ENCODE data around the gene STARD8.

The STARD8 gene

DNA sequence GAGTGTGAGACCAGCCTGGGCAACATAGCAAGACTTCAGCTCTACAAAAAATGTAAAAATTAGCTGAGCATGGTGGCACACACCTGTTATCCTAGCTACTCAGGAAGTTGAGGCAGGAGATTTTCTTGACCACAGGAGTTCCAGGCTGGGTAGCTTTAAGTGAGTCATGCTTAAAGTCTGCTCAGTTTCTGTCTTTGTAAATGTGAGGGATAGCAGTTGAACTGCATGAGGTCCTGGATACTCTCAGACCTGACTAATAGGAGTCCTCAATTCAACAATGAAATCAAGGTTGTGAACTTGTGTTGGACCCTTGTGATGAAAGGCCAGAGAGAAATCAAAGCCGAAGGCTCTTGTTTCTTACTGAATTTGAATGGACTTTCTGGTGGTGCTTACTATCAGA lies 45.2 kb downstream of the STARD8 start:
- DNase-seq, result no peak

DNA sequence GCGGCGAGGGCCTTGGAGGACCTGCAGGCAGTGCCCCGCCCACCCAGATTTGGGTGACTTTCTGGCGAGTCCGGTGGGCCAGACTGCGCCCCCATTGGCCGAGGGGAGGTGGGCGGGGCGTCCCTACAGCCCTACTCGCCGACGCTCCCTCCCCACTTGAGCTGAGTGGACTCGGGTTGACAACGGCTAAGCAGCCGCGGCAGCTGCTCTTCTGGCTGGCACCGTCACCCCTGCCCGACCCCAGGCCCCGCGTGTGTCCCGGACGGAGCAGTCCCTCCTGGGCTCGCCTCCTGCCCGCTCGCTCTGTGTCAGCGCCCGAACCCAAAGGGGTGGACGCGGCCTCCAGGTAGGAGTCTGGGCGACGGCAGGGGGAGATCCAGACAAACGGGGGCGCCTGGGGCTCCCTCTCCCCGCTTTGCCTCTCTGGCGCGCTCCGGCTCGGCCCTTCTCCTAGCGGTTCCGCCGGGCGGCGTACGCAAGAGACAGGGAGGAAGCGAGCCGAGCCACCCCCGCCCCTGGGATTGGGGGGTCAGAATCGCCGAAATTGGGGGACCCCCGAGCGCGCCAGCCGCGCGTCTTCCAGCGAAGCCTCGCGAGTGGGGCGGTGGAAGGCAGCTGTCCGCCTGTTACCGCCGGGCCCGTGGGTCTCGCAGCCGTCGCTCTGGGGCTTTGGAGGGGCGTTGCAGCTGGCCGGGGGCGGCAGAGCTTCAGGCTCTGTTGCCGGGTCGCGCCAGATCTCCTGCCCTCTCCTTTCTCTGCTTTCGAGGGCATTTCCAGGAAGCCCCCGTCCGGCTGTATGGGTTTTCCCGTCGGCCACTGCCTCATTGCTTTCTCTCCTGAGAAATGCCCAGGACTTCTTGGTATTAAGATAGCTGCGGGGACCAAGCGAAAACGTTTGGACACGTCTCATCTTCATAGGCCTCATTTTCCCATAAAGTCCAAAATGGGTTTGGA lies 46.3 kb downstream of the STARD8 start:
- peak; percentile 14 for DNase-seq

DNA sequence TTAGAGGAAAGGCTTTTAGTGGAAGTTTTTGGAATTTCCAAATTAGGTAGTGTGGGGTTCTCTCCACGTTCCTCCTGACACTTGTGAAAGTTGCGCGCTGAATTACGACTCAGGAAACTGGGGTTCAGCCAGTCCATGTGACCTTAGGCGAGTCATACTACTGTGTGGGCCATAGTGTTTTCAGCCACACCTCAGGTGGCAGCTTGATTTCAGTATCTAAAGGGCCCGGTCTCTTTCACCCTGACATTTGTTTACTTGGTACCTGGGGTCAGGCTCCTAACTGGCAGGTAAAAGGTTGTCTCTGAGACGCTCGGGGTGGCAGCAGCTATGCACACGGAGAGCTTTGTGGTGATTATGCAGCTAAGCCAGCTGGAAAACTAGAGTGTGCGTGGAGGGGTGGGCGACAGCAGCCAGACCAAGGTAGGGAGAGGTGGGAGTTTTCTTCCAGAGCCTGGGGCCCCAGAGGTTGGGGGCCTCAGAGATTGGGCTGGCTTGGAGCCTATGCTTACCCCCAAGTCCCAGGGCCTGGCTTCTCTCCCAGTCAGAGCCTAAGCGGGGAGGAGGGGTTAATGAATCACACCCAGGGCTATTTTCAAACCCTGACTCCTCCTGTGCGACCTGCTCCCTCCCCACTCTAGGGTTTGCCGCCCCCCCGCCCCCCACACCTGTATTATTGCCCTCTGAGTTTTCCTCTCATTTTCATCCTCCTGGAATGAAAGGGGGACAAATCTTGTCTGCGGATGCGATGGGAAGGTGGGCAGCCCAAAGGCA lies 47.2 kb downstream of the STARD8 start:
- no peak for DNase-seq

DNA sequence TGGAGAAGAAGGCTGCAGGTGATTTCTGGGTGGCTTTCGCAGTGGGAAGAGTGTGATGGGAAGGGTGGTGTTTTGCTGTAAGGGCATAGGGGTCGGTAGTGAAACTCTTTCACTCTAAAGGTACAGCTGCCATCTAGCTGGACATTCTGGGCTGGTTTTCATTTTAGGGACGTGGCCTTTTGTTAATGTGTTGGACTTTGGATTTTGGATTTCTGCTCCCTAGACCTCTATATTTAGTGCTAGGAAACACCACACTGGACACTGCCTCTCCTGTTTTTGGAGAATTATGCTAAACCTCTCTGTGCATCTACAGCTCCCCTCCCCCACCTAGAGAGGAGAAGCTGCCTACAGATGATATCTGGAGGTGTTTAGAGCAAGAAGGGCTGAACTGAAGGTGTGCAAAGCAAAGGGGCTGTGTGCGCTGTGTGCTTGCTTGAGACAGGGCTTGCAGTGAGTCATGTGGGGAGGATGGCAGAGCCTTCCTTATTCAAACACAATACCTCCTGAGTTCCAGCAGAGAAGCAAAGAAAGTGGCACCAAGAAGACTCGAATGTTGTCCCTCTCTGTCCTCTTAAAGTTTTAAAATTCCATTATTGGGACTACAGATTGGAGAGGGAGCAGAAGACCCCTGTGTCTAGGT lies 47.9 kb downstream of the STARD8 start:
- DNase-seq, result no peak

DNA sequence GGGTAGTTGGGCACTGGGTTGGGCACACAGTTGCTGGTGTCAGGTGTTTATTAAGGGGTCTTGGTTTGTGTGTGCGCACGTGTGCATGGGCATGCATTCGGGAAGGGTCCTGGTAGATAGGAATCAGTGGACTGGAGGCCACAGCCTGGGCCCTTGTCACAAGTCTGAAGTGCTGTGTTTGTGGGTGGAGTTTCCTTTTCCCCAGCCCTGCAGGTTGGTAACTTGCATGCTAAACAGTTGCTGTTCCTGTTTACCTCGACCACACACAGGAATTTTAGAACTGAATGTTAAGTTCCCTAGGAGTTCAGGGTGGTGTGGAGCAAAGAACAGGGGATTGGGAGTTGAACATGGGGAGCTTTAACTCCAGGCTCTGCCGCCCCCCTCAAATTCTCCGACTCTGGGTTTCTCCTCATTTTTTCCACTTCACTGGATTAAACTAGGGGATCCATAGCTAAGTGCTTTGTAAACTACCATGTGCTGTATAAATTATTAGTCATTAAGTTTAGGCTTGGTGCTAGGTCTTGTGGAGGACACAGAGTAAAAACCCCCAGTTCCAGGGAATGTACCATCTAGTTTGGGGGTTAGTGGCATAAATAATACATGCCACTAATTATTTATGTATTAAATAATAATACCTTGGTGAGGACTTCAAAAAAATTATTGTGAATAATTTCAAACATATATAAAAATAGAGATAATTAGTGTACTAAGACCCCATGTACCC lies 49.0 kb downstream of the STARD8 start:
- DNase-seq, result no peak

DNA sequence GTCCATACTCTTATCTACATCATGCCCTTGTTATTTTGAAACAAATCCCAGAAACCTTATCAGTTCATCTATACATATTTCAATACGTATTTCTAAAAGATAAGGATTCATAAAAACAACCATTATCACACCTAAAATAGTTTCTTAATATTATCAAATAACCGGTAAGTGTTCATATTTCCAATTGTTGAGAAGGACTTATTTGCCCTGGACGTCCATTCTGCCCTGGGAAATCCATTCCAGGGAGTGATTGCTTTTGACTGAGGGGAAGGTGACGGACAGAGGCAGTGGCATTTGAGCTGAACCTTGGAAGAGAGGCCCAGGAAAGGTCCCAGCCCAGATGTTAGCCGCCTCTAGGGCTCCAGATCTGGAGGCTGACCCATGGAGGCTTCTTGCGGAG lies 49.6 kb downstream of the STARD8 start:
- no peak for DNase-seq

DNA sequence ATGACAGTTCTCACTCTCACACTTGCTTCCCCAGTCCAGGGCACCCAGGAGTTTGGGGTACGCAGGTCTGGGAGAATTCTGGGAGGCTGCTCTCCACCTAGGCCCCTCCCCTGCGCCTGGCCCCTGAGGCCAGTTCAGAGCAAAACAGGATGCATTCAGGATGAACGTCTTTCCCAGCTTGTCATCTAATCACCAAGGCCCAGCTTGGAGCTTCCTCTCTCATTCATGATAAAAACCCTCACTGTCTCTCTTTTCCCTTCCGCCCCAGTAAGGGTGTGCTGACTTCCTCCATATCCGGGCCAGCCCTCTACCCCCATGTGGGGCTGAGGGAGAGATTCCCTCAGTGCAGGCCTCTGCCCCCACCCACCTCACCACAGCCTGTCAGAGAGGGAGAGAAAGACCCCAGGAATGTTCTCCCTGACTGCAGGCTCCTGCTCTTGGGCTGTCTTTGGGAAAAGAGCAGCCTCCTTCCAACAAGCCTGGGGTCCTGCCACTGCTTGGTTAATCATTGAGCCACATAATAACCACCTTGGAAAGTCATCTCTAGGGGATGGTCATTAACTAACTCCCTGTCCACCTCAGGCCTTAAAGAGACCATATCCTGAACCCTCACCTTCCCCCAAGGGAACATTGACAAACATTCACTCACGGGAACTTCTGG lies 50.1 kb downstream of the STARD8 start:
- DNase-seq, result no peak

DNA sequence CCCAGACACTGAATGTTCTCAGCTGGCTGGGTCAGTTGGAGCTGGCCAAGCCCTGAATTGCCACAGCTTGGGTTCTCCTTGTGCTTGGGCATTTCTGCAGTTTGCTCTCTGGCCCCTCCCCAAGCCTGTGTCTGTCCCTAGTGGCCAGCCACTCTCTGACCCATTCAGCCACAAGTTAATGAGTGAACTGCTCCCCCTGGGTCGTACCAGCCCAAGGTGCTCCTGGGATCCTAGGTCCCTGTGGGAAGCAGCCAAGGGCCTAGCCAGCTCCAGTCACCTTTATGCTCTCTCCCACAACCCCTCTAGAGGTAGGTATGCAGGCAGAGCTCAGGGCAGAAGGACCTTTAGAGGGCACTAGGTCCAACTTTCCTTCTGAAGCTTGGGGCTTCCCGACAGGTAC lies 51.5 kb downstream of the STARD8 start:
- DNase-seq, result no peak

DNA sequence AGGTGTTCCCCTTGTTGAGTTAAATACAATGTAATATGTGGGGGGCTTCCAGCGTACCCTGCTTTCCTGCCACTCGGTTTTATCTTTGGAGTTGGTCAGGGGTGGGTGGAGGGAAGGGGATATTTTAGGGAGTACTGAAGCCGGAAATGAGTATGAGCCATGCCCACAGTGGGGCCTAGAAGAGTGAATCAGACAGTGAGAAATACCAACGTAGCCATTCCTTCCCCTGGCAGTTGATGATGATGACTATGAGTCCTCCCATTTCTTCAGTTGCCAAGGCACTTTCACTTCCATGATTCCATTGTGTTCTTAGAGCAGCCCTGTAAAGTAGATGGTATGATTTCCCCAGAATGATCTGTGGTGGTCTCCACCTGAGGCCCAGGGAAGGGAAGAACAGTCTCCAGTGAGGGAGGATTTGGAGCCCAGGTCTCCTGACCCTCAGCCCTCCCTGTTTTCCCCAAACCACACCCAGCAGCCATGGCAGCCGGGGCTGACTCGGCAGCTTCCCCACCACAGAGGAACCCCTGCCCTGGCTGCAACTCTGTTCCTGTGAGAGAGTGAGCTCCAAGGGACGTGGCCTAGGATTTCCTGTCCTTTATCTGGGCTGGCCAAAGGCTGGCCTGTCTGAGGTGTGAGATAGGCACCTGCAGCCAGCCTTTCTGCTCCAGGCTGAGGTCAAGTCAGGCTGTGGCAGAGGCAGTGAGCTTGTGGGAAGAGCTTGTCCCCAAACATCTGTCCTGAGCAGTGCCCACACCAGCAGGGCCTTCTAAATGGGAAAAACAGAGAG lies 52.7 kb downstream of the STARD8 start:
- DNase-seq, result no peak

DNA sequence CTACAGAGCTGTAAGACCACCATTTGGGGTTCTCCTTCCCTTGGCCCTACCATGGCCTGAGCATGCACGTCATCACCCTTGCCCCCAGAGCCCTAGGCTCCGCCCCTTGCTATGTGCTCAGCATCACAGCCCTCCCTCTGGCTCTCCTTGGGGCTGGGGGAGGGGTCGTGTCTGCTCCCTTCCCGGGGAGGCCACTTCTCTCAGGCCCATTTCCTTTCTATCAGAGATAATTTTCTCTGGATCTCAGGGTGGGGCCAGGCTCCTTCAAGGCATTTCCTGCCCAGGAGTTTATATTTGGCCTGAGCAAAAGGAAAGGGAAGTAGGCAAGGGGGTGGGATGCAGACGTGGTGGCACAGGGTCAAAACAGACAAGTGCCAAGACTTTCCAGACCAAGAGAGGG lies 55.9 kb downstream of the STARD8 start:
- no peak for DNase-seq

DNA sequence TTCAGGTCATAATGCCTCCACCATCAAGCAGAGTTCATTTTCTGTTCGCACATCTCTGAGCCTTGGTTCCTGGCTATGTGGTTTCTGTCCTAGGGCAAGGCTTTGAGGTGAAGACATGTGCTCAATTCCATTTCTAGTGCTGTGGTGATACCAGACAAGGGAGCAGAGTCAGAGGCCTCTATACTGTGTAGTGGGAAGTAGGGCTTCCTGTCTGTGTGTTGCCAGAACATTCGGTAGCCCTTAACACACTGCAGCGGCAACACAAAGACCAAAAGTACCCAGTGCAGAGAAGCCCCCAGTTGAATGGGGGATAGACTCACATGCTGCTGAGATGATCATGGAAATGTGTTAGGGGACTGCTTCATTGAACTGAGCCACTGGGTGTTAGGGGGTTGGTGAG lies 56.4 kb downstream of the STARD8 start:
- DNase-seq, result no peak

DNA sequence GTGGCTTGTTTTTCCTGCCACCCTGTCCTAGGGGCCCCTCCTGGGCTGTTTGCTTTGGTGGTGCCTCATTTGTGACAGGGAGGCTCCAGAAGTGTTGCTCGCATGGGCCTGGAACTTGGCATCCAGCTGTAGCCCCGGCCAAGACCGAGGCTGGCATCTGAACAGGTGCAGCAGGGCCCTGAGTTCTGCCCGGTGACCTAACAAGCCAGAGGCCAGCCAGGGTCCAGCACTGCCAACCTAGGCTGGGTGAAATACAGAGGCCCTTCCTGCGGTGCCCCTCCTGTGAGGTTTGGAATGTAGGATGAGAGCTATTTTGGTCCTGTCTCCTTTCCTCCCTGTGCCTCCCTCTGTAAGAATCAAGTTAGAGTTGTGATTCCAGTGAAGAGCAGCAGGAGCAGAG lies 58.5 kb downstream of the STARD8 start:
- DNase-seq, result no peak

DNA sequence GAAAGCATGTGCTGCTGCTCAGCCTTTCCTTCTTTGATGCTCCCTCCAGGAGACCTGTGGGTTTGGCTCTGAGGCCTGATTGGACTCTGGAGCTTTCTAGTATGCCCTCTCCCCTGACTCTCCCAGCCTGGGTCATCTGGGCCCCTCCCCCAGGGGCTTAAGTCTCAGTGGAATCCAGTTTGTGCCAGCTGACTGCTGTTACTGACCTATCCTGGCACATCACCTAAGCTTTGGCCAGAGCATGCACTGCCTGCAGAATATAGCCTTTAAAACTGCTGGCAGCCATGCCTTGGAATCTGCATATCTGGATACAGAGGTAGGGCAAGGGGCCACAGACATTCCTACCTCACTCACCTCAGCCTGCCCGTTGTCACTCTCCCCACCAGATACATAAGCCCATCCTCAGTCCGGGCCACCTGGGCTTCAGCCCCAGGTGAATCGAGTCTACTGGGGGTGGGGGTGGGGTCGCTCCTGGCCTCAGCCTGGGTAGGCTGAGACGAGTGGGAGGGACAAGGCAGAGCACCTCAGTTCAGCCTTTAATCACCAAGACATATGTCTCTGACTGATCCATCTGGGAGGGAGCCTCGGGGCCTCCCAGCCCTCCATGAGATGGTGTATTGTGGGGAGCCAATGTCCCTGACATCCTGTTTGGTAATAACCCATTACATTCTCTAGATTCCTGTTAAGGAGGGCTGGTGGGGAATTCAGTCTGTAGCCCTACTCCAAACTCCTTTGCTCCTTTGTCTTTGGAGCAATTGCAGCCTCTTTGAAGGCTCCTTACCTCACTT lies 61.2 kb downstream of the STARD8 start:
- DNase-seq, result no peak

DNA sequence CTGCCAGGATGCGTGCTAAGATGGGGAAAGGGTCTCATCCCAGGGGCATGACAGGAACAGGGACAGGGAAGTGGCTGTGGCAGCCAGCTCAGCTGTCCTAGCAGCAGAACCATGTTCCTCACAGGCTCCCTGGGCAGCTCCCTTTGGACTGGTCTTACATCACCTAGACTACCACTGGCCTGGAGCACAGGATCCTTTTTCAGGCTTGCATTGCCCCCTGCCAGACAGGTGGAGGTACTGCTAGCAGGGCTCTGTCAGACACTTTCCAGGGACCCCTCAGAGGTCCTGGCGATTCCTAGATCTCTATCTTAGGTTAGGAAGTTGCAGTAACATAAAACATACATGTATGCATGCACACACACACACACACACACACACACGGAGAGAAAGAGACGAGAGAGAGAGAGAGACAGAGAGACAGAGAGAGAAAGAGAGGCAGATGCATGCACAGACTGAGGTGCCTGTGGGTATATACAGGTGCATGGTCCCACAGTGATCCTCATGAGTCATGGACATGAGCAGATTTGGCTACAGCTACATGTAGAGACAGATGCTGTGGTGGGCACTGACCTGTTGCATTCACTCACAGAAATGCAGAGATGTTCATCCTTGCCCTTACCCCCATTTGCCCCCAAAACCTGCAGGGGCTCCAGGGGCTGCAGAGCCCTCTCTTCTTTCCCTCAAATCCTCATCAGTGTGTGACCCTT lies 63.6 kb downstream of the STARD8 start:
- DNase-seq, result no peak

DNA sequence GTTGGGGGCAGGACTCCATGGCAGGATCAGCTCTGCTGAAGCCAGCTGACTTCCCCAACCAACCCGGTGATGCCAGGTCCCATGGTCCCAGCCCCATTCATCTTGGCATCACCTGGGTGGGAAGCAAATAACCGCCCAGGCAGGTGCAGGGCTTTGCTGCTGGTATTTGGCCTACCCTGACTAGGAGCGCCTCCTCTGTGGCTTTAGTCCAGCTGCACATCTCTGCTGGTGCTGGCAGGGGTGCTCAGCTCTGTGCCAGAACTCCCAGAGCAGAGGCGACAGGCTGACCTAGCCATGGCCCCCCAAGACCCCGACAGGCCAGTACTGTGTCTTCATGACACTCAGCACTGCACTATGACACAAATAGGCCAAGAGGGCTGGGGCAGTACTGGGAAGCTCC lies 64.4 kb downstream of the STARD8 start:
- DNase-seq, result no peak

DNA sequence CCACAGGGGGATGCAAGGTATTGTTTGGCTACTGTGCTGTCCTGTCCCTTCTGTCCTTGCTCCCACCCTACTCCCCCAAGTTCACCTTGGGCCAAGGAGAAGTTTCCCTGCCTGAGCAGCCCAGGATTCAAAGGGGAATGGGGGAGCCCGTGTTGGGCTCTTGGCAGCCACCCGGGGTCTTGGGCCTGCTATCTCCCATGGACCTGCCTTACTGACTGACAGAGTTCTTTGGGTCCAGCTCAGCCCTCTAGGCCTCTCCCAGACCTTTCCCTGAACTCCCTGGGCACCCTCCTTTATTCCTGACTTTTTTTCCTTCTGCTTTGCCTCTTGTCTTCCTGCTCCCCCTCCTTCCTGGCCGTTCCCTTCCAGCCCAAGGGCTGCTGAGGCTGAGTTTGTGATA lies 67.4 kb downstream of the STARD8 start:
- no peak for DNase-seq

DNA sequence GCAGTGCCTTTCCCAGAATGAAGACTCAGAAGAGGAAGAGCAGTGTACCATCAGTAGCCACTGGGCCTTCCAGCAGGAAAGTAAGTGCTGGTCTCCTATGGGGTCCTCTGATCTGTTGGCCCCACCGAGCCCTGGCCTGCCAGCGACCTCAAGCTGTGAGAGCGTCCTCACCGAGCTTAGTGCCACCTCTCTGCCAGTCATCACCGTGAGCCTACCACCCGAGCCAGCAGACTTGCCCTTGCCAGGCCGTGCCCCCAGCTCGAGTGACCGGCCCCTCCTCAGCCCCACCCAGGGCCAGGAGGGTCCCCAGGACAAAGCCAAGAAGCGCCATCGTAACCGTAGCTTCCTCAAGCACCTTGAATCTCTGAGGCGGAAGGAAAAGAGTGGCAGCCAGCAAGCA lies 69.7 kb downstream of the STARD8 start:
- no peak for DNase-seq

DNA sequence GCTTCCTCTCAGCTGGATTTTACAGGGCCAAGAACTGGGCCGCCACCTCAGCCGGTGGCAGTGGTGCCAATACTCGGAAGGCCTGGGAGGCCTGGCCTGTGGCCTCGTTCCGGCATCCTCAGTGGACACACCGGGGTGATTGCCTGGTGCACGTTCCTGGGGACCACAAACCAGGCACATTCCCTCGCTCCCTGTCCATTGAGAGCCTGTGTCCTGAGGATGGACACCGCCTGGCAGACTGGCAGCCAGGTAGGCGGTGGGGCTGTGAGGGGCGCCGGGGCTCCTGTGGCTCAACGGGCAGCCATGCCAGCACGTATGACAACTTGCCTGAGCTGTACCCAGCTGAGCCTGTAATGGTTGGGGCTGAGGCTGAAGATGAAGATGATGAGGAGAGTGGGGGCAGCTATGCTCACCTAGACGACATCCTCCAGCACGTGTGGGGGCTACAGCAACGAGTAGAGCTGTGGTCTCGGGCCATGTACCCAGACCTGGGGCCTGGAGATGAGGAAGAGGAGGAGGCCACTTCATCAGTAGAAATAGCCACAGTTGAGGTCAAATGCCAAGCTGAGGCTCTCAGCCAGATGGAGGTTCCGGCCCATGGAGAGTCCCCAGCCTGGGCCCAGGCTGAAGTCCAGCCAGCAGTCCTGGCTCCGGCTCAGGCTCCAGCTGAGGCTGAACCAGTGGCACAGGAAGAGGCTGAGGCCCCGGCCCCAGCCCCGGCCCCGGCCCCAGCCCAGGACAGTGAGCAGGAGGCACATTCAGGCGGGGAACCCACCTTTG lies 70.4 kb downstream of the STARD8 start:
- no peak for DNase-seq

DNA sequence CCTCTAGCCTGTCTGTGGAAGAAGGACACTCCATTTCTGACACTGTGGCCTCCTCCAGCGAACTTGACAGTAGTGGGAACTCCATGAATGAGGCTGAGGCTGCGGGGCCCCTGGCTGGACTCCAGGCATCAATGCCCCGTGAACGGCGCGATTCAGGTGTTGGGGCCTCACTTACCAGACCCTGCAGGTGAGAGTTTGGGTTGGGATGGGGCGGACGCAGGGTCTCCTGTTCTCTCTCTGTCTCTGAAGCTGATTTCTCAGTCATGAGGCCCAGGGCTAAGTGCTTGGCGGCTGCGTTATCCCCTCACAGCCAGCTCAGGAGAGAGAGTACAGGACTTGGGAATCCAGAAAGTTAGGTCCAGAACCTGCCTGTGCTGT lies 71.0 kb downstream of the STARD8 start:
- no peak for DNase-seq

Data from amniotic stem cell (primary cell).